DMS53 treated with DMSO at 0.1 percent for 48 hours (cell line): Measurements from ENCODE around the gene PFKL.

ENCODE experiments used
- DNase-seq: peaks from one replicate; lab custom pipeline; 2025; ENCODE audit not compliant: unreplicated experiment; lab: John Stamatoyannopoulos, UW

PFKL gene

GRCh38 chr21:44325386-44326271 is 25.8 kb downstream of the PFKL start:
- no peak for DNase-seq

- no peak for DNase-seq
Observed at GRCh38 chr21:44326272-44326647, 26.4 kb downstream of the PFKL start.

GRCh38 chr21:44326716-44327602 is 27.1 kb downstream of the PFKL start:
- no peak for DNase-seq

- no peak for DNase-seq
Observed at GRCh38 chr21:44327603-44327974, 27.7 kb downstream of the PFKL start.

GRCh38 chr21:44328242-44328895 is 28.5 kb downstream of the PFKL start:
- no peak for DNase-seq

- no peak for DNase-seq
Observed at GRCh38 chr21:44329086-44329889, 29.4 kb downstream of the PFKL start.

- no peak for DNase-seq
Observed at GRCh38 chr21:44329971-44330681, 30.3 kb downstream of the PFKL start.

GRCh38 chr21:44330698-44331097 is 30.8 kb downstream of the PFKL start:
- DNase-seq = no peak

- no peak for DNase-seq
Observed at GRCh38 chr21:44331209-44331608, 31.4 kb downstream of the PFKL start.

GRCh38 chr21:44331650-44332307 is 31.9 kb downstream of the PFKL start:
- no peak for DNase-seq

- DNase-seq = no peak
Observed at GRCh38 chr21:44332383-44332782, 32.5 kb downstream of the PFKL start.

- no peak for DNase-seq
Observed at GRCh38 chr21:44332965-44333364, 33.1 kb downstream of the PFKL start.

- DNase-seq = no peak
Observed at GRCh38 chr21:44333509-44334328, 33.9 kb downstream of the PFKL start.

- DNase-seq = peak; percentile 58
Observed at GRCh38 chr21:44334329-44335030, 34.6 kb downstream of the PFKL start.

- no peak for DNase-seq
Observed at GRCh38 chr21:44335266-44336059, 35.6 kb downstream of the PFKL start.

GRCh38 chr21:44337449-44337848 is 37.6 kb downstream of the PFKL start:
- DNase-seq = no peak
